Transverse colon (tissue), 4 donors: ENCODE measurements around the gene TMEM156.

ENCODE experiments used
- CTCF ChIP-seq, 5 experiments: fragments of 200-600 bp in 3 of 5; fragments of 450-650 bp in 2 of 5; sonication (generic) in 3 of 5; IDR thresholded peaks; 1 replicate in 2 of 5; 2 replicates in 3 of 5; pipeline ENCODE4 v1.5.1; 2016 to 2017; ENCODE audit warnings: antibody characterized with exemption in 5 of 5, inconsistent platforms in 3 of 5, mild to moderate bottlenecking in 2 of 5, moderate library complexity in 1 of 5
- EP300 ChIP-seq: sonication (generic); formaldehyde crosslinking; IDR thresholded peaks from one replicate; pipeline ENCODE4 v1.6.1; 2017; ENCODE audit warnings: antibody characterized with exemption, low read depth
- POLR2AphosphoS5 ChIP-seq, 3 donors: sonication (generic); formaldehyde crosslinking; IDR thresholded peaks; one replicate each; pipeline ENCODE4 v1.6.1; 2016; ENCODE audit warnings: antibody characterized with exemption in 3 of 3

GRCh38 chr4:38950734-38951133 lies 81.5 kb downstream of the TMEM156 start:
- TF ChIP-seq POLR2AphosphoS5 (IDR thresholded peaks at IDR 0.05) (no peak), CTCF (IDR thresholded peaks at IDR 0.05) (no peak), EP300 (no peak)
